ENCODE data around the gene PITPNM3. TPM values are rescaled to one million over a fixed set of nuclear protein-coding genes. Genes with fewer than 3 reads are reported as not detected.

PITPNM3 gene
- total RNA-seq, 4 donors from 2014 or later: 12.7 to 51.6 (median 29.7) TPM

- no peaks in the 10 kb centered on the region for H3K36me3 ChIP-seq
- H3K4me3 ChIP-seq: no peak overlapping the region
- no peaks in the 10 kb centered on the region for H3K9me3 ChIP-seq
- DNase-seq: peak; percentile 83
- no peak overlapping the region for H3K27ac ChIP-seq
- intact Hi-C loops (cut with DNase I; ENCODE audit: low total_unique reads) (loop anchor here (10.0 kb wide), 2 partner anchors 92 to 142 kb away; no protein-coding TSS in a partner anchor), in situ Hi-C loops (cut with MboI; ENCODE audit: low pct_ligation_motif_present in 1 of 4, low pct_unique_long_range_greater_than_20kb in 1 of 4, low sequenced_read_pairs in 3 of 4) (loop anchor here in 3 of 4 donors (25.0 kb wide), 1 partner anchor 164 kb away; the partner anchor contains the start of genes KIAA0753 (in 3 of the 3) and TXNDC17 (in 3 of the 3))
- H3K27me3 ChIP-seq: no peaks in the 10 kb centered on the region
- peaks cover 0 to 3% (median 0%) of the 10 kb centered on the region in 4 donors for H3K4me1 ChIP-seq
- TF ChIP-seq POLR2AphosphoS5 (IDR thresholded peaks at IDR 0.05): no peak
- TF ChIP-seq EP300 (IDR thresholded peaks at IDR 0.05; ENCODE audit: low read depth): no peak
- TF ChIP-seq POLR2A (IDR thresholded peaks at IDR 0.05): no peak
- TF ChIP-seq CTCF (IDR thresholded peaks at IDR 0.05): peak; percentile 92 to 96 (median 94)
- 41% methylated on average over 14 of the region's 14 CpGs; no CpG with 5 or more reads in 1 of the 2 donors for WGBS, 2 donors (ENCODE audit: low coverage in 1 of 2)
These were observed 83.1 kb downstream of the PITPNM3 start for GRCh38 chr17:6473128-6473767.

GRCh38 chr17:6472517-6472916, 83.8 kb downstream of the PITPNM3 start:
- TF ChIP-seq POLR2AphosphoS5 (IDR thresholded peaks at IDR 0.05) (no peak), CTCF (IDR thresholded peaks at IDR 0.05) (no peak), EP300 (IDR thresholded peaks at IDR 0.05; ENCODE audit: low read depth) (no peak), POLR2A (IDR thresholded peaks at IDR 0.05) (no peak)
- no peak overlapping the region for H3K27ac ChIP-seq
- peaks cover 0 to 3% (median 0%) of the 10 kb centered on the region in 4 donors for H3K4me1 ChIP-seq
- no peaks in the 10 kb centered on the region for H3K27me3 ChIP-seq
- WGBS, 2 donors (ENCODE audit: low coverage in 1 of 2): 91% methylated on average over 10 of the region's 10 CpGs; no CpG with 5 or more reads in 1 of the 2 donors
- H3K9me3 ChIP-seq: no peaks in the 10 kb centered on the region
- intact Hi-C loops (cut with DNase I; ENCODE audit: low total_unique reads) (loop anchor here (10.0 kb wide), 2 partner anchors 92 to 142 kb away; no protein-coding TSS in a partner anchor), in situ Hi-C loops (cut with MboI; ENCODE audit: low pct_ligation_motif_present in 1 of 4, low pct_unique_long_range_greater_than_20kb in 1 of 4, low sequenced_read_pairs in 3 of 4) (loop anchor here in 3 of 4 donors (25.0 kb wide), 1 partner anchor 165 kb away; the partner anchor contains the start of genes KIAA0753 (in 3 of the 3) and TXNDC17 (in 3 of the 3))
- DNase-seq: no peak
- no peak overlapping the region for H3K4me3 ChIP-seq
- H3K36me3 ChIP-seq: no peaks in the 10 kb centered on the region

- Histone ChIP-seq H3K36me3 (no peaks in the 10 kb centered on the region), H3K27ac (no peak overlapping the region), H3K27me3 (no peaks in the 10 kb centered on the region), H3K9me3 (no peaks in the 10 kb centered on the region), H3K4me1 (peaks cover 0 to 3% (median 0%) of the 10 kb centered on the region in 4 donors), H3K4me3 (no peak overlapping the region)
- in situ Hi-C loops (cut with MboI; ENCODE audit: low pct_ligation_motif_present in 1 of 4, low pct_unique_long_range_greater_than_20kb in 1 of 4, low sequenced_read_pairs in 3 of 4): loop anchor here in 3 of 4 donors (25.0 kb wide), 1 partner anchor 166 kb away; the partner anchor contains the start of genes KIAA0753 (in 3 of the 3) and TXNDC17 (in 3 of the 3)
- intact Hi-C loops (cut with DNase I; ENCODE audit: low total_unique reads): loop anchor here (10.0 kb wide), 2 partner anchors 93 to 143 kb away; no protein-coding TSS in a partner anchor
- TF ChIP-seq CTCF (IDR thresholded peaks at IDR 0.05) (no peak), POLR2A (IDR thresholded peaks at IDR 0.05) (no peak), EP300 (IDR thresholded peaks at IDR 0.05; ENCODE audit: low read depth) (no peak), POLR2AphosphoS5 (IDR thresholded peaks at IDR 0.05) (no peak)
- 77% methylated on average over 19 of the region's 19 CpGs; no CpG with 5 or more reads in 1 of the 2 donors for WGBS, 2 donors (ENCODE audit: low coverage in 1 of 2)
- DNase-seq: no peak
These were observed 84.6 kb downstream of the PITPNM3 start for GRCh38 chr17:6471531-6472465.

Measured in transverse colon (tissue), 4 donors.